RWPE2 (cell line): ENCODE measurements around the gene C1GALT1C1L.
"Not testable (repeated sequence)": the region's sequence is repeated elsewhere in the genome, so short reads cannot be mapped to it uniquely, and the experiment has no call there.

ENCODE experiments used
- ATAC-seq: fragments of 200-7000 bp; cut with Tn5 transposase; 3 replicates; pipeline ENCODE4 v1.9.1; 2021; ENCODE audit warnings: low read depth
- DNase-seq: peaks from one replicate; pipeline ENCODE4 v3.0.0-alpha.2; 2020; ENCODE audit warnings: low spot score
- H3K27ac ChIP-seq: fragments of 450-650 bp; 2 replicates; pipeline ENCODE4 v1.5.1; 2017; ENCODE audit warnings: mild to moderate bottlenecking; ENCODE audit not compliant: poor library complexity, severe bottlenecking
- H3K27me3 ChIP-seq: fragments of 250-450 bp; sonication (Bioruptor Pico); 2 replicates; pipeline ENCODE4 v1.5.1; 2021; ENCODE audit warnings: mild to moderate bottlenecking, moderate library complexity; ENCODE audit not compliant: insufficient read depth, poor library complexity, severe bottlenecking
- H3K36me3 ChIP-seq: fragments of 250-450 bp; sonication (Bioruptor Pico); 2 replicates; pipeline ENCODE4 v1.5.1; 2020; ENCODE audit warnings: low read depth, mild to moderate bottlenecking, moderate library complexity
- H3K4me1 ChIP-seq: fragments of 250-450 bp; sonication (Bioruptor Pico); 2 replicates; pipeline ENCODE4 v1.5.1; 2021; ENCODE audit warnings: mild to moderate bottlenecking, moderate library complexity; ENCODE audit not compliant: insufficient read depth, poor library complexity, severe bottlenecking
- H3K4me3 ChIP-seq: fragments of 250-450 bp; sonication (Bioruptor Pico); 2 replicates; pipeline ENCODE4 v1.5.1; 2021; ENCODE audit warnings: mild to moderate bottlenecking, moderate library complexity; ENCODE audit not compliant: severe bottlenecking
- H3K9me3 ChIP-seq: fragments of 250-450 bp; sonication (Bioruptor Pico); 2 replicates; pipeline ENCODE4 v1.5.1; 2021; ENCODE audit warnings: mild to moderate bottlenecking, moderate library complexity; ENCODE audit not compliant: severe bottlenecking
- TF ChIP-seq, protein P1 (sequence below): fragments of 450-650 bp; IDR thresholded peaks from one replicate; pipeline ENCODE4 v1.5.1; 2017; ENCODE audit warnings: mild to moderate bottlenecking, moderate library complexity; ENCODE audit not compliant: poor library complexity, severe bottlenecking

The C1GALT1C1L gene

DNA sequence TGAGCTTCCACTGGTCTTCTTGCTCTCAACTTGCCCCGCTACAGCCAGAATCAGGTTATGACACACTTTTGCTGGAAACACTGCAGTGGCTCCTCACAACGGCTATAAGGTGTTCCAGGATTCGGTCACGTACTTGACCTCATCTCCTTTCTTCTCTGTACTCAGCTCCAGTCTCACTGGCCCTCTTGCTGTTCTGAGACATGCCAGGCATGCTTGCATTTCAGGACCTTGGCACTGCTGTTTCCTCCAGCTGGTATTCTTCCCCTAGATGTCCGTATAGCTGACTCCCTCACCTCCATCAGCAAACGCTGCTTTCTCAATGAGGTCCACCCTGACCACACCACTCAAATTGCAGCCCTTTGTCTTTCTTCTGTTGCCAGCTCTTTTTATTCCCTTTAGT is 31.9 kb upstream of the C1GALT1C1L start:
- no peaks in the 10 kb centered on the region for H3K27me3 ChIP-seq
- no peaks in the 10 kb centered on the region for H3K9me3 ChIP-seq
- ATAC-seq: no peak
- H3K36me3 ChIP-seq: no peaks in the 10 kb centered on the region
- DNase-seq: no peak
- H3K27ac ChIP-seq: no peak overlapping the region
- H3K4me1 ChIP-seq: no peaks in the 10 kb centered on the region
- no peak overlapping the region for H3K4me3 ChIP-seq
- TF ChIP-seq, protein P1, sequence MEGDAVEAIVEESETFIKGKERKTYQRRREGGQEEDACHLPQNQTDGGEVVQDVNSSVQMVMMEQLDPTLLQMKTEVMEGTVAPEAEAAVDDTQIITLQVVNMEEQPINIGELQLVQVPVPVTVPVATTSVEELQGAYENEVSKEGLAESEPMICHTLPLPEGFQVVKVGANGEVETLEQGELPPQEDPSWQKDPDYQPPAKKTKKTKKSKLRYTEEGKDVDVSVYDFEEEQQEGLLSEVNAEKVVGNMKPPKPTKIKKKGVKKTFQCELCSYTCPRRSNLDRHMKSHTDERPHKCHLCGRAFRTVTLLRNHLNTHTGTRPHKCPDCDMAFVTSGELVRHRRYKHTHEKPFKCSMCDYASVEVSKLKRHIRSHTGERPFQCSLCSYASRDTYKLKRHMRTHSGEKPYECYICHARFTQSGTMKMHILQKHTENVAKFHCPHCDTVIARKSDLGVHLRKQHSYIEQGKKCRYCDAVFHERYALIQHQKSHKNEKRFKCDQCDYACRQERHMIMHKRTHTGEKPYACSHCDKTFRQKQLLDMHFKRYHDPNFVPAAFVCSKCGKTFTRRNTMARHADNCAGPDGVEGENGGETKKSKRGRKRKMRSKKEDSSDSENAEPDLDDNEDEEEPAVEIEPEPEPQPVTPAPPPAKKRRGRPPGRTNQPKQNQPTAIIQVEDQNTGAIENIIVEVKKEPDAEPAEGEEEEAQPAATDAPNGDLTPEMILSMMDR: no peak

DNA sequence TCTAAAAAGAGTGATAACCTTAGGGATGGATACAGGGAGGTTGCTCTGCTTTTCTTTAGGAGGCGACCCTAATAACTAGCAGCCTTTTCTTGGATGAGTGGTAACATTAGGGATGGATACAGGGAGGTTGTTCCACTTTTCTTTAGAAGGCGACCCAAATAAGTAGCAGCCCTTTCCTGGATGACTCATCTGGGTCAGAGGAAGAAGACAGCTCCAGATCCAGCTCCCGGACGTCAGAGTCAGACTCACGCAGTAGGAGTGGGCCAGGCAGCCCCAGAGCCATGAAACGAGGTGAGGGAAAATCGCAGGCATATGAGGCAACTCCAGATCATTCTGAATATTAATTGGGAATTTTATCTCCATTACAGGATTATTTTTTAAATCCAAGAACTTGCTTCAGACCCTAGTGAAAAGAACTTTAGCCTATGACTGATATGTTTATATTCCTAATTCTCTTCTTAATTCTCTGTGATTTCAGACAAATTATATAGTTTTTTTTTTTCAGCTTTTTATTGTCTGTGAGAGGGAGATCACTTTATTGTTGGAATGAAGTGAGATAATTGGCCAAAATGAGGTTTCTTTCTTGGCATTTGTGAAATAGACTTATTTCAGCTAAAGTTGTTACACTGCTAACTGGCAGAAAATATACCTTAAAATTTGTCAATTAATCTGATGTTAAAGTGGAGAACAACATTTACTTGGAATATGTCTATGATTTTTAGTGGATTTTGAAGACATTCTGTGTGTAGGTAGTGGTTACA is 31.2 kb upstream of the C1GALT1C1L start:
- TF ChIP-seq, protein P1: no peak
- no peaks in the 10 kb centered on the region for H3K9me3 ChIP-seq
- H3K27me3 ChIP-seq: no peaks in the 10 kb centered on the region
- DNase-seq (no peak), ATAC-seq (peak; percentile 58)
- no peaks in the 10 kb centered on the region for H3K4me1 ChIP-seq
- no peaks in the 10 kb centered on the region for H3K36me3 ChIP-seq
- no peak overlapping the region for H3K27ac ChIP-seq
- no peak overlapping the region for H3K4me3 ChIP-seq

DNA sequence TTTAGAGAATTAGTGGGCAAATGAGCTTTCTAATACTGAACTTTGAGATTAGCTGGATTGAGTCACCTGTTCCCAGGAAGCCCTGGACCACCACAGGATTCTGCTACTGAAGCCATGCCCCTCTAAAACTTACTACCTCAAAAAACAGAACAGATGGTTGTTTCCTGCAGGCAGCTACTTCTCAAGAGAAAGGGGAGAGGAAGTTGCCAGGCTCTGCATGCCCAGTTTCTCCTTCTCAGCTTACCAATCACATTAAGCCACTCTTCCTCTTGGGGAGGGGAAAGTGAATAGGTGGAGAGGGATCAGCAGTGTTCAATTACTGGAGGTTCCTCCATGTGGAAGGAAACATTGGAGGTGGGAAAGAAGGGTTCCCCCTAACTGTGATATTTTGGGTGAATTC is 24.9 kb upstream of the C1GALT1C1L start:
- DNase-seq (no peak), ATAC-seq (no peak)
- Histone ChIP-seq H3K36me3 (no peaks in the 10 kb centered on the region), H3K27me3 (no peaks in the 10 kb centered on the region), H3K27ac (no peak overlapping the region), H3K9me3 (no peaks in the 10 kb centered on the region), H3K4me3 (no peak overlapping the region), H3K4me1 (no peaks in the 10 kb centered on the region)
- TF ChIP-seq, protein P1: no peak

DNA sequence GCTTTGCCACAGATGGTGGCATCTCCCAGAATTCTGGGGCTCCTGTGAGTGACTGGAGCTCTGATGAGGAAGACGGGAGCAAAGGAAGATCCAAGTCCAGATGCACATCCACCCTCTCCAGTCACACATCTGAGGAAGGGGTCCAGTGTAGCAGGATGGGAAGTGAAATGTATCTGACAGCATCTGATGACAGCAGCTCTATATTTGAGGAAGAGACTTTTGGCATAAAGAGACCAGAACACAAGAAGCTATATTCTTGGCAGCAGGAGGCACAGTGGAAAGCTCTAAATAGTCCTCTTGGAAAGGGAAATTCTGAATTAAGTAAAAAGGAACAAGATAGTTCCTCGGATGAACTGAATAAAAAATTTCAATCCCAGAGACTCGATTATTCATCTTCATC is 23.5 kb upstream of the C1GALT1C1L start:
- H3K27ac ChIP-seq: no peak overlapping the region
- H3K4me3 ChIP-seq: no peak overlapping the region
- no peaks in the 10 kb centered on the region for H3K36me3 ChIP-seq
- H3K4me1 ChIP-seq: no peaks in the 10 kb centered on the region
- H3K9me3 ChIP-seq: no peaks in the 10 kb centered on the region
- no peaks in the 10 kb centered on the region for H3K27me3 ChIP-seq
- ATAC-seq (no peak), DNase-seq (no peak)
- TF ChIP-seq, protein P1: no peak

DNA sequence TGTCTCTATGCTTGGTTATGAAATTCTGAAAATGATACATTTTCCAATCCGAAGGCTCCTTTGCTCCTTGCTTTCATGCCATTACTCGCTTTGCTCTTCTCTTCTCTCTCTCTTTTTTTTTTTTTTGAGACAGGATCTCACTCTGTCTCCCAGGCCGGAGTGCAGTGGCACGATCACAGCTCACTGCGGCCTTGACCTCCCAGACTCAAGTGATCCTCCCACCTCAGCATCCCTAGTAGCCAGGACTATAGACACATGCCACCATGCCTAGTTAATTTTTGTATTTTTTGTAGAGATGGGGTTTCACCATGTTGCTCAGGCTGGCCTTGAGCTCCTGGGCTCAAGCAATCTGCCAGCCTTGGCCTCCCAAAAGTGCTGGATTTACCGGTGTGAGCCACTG is 21.9 kb upstream of the C1GALT1C1L start:
- H3K36me3 ChIP-seq, ATAC-seq, H3K4me1 ChIP-seq, H3K27ac ChIP-seq, H3K27me3 ChIP-seq, DNase-seq, H3K4me3 ChIP-seq, H3K9me3 ChIP-seq: not testable (repeated sequence)
